Measurements from ENCODE around the gene ROBO4. TPM values are rescaled to one million over a fixed set of nuclear protein-coding genes. Genes with fewer than 3 reads are reported as not detected.
A peak's percentile ranks its signal among the peaks of the same experiment; 100 is the strongest.

The ROBO4 gene
- total RNA-seq, 1 donor from 2014 or later: 27.6 TPM

GRCh38 chr11:124920870-124921609, 23.4 kb upstream of the ROBO4 start:
- peak; percentile 89 for ATAC-seq
- intact Hi-C loops (cut with micrococcal nuclease): no loop called here
- peak; percentile 88 for DNase-seq

GRCh38 chr11:124920356-124920755, 22.7 kb upstream of the ROBO4 start:
- intact Hi-C loops (cut with micrococcal nuclease): no loop called here

GRCh38 chr11:124919898-124920297, 22.2 kb upstream of the ROBO4 start:
- intact Hi-C loops (cut with micrococcal nuclease): no loop called here
- DNase-seq (no peak), ATAC-seq (no peak)

More at GRCh38 chr11:124920356-124920755, 22.7 kb upstream of the ROBO4 start:
- ATAC-seq: no peak
- no peak for DNase-seq

GRCh38 chr11:124918950-124919349, 21.3 kb upstream of the ROBO4 start, which contains the start of gene HEPN1:
Gene HEPN1 (plus strand): TSS chr11:124919250.
- ATAC-seq (no peak), DNase-seq (no peak)
- intact Hi-C loops (cut with micrococcal nuclease): no loop called here

GRCh38 chr11:124917115-124917637, 19.5 kb upstream of the ROBO4 start:
- intact Hi-C loops (cut with micrococcal nuclease): no loop called here
- no peak for DNase-seq
- ATAC-seq: no peak

GRCh38 chr11:124916370-124916710, 18.7 kb upstream of the ROBO4 start:
- ATAC-seq: no peak
- DNase-seq: no peak
- intact Hi-C loops (cut with micrococcal nuclease): no loop called here

- DNase-seq (no peak), ATAC-seq (no peak)
- intact Hi-C loops (cut with micrococcal nuclease): no loop called here
Observed at GRCh38 chr11:124915541-124916369, 18.1 kb upstream of the ROBO4 start.

GRCh38 chr11:124902616-124903015, 5.0 kb upstream of the ROBO4 start:
- intact Hi-C loops (cut with micrococcal nuclease): no loop called here
- ATAC-seq (no peak), DNase-seq (no peak)

GRCh38 chr11:124900464-124900863, 2.8 kb upstream of the ROBO4 start:
- peak; percentile 19 for ATAC-seq

GRCh38 chr11:124899383-124900145, 1.9 kb upstream of the ROBO4 start:
- ATAC-seq: no peak
- no peak for DNase-seq
- intact Hi-C loops (cut with micrococcal nuclease): no loop called here

More at GRCh38 chr11:124900464-124900863, 2.8 kb upstream of the ROBO4 start:
- intact Hi-C loops (cut with micrococcal nuclease): no loop called here
- peak; percentile 36 for DNase-seq

- ATAC-seq (peak; percentile 56), DNase-seq (peak; percentile 57)
- intact Hi-C loops (cut with micrococcal nuclease): no loop called here
Observed at GRCh38 chr11:124898711-124899110, 1.0 kb upstream of the ROBO4 start.

- DNase-seq (no peak), ATAC-seq (peak; percentile 55)
- intact Hi-C loops (cut with micrococcal nuclease): no loop called here
Observed at GRCh38 chr11:124898263-124898680, 607 bp upstream of the ROBO4 start.

- intact Hi-C loops (cut with micrococcal nuclease): no loop called here
- DNase-seq (no peak), ATAC-seq (peak; percentile 44)
Observed at GRCh38 chr11:124896821-124897391, 759 bp downstream of the ROBO4 start.

- intact Hi-C loops (cut with micrococcal nuclease): no loop called here
- DNase-seq: no peak
Observed at GRCh38 chr11:124896071-124896750, 1.5 kb downstream of the ROBO4 start.

GRCh38 chr11:124895471-124895971, 2.1 kb downstream of the ROBO4 start:
- intact Hi-C loops (cut with micrococcal nuclease): no loop called here
- ATAC-seq: no peak

More at GRCh38 chr11:124896071-124896750, 1.5 kb downstream of the ROBO4 start:
- no peak for ATAC-seq

GRCh38 chr11:124894606-124895430, 2.8 kb downstream of the ROBO4 start:
- intact Hi-C loops (cut with micrococcal nuclease): no loop called here
- ATAC-seq (no peak), DNase-seq (no peak)

More at GRCh38 chr11:124895471-124895971, 2.1 kb downstream of the ROBO4 start:
- no peak for DNase-seq

- DNase-seq: no peak
- no peak for ATAC-seq
- intact Hi-C loops (cut with micrococcal nuclease): no loop called here
Observed at GRCh38 chr11:124893781-124894401, 3.8 kb downstream of the ROBO4 start.

Data from left ventricle myocardium superior (tissue), 1 donor.